Purkinje cell (primary cell): ENCODE data around the gene FH. TPM values are rescaled to one million over a fixed set of nuclear protein-coding genes. Genes with fewer than 3 reads are reported as not detected.

Experiments used
- polyA plus RNA-seq: library from polyadenylated mRNA; unstranded; fragments of >200 nt; fragmentation: Nextera tagmentation; gene quantifications from 2 replicates; pipeline ENCODE4 v1.2.1, GENCODE V29; 2014

Gene FH
- polyA plus RNA-seq = 92.8 and 103 TPM in 2 replicates

GRCh38 chr1:241519308-241520079 lies at the start of gene FH:
Gene FH (minus strand): TSS chr1:241519755. CDS start chr1:241519722, 33 bp downstream.

GRCh38 chr1:241532162-241532531 lies 12.6 kb upstream of the FH start, which contains the start of gene KMO:
Gene KMO (plus strand): TSS chr1:241532378. CDS start chr1:241532445, 67 bp downstream.

Other genes with a start within 250 kb of the FH start
- 71.2 and 77.2 TPM in 2 replicates for gene RGS7, start 162.6 kb downstream of the FH start, polyA plus RNA-seq
- 0.65 TPM in 1 of 2 replicates, not detected in the other for gene KMO, start 12.6 kb upstream of the FH start, polyA plus RNA-seq
- gene CHML, start 120.6 kb upstream of the FH start, polyA plus RNA-seq = 6.0 and 11.0 TPM in 2 replicates
- 32.5 and 52.6 TPM in 2 replicates for gene OPN3, start 120.6 kb upstream of the FH start, polyA plus RNA-seq
- gene WDR64, start 132.5 kb upstream of the FH start, polyA plus RNA-seq = not detected in 2 replicates